DND-41 (cell line): ENCODE results near the gene ZNF143.
"Not testable (repeated sequence)": the region's sequence is repeated elsewhere in the genome, so short reads cannot be mapped to it uniquely, and the experiment has no call there.

Experiments
- CTCF ChIP-seq: IDR thresholded peaks from 2 replicates; pipeline ENCODE4 v1.5.1; 2012; ENCODE audit warnings: borderline replicate concordance, low read length, moderate library complexity, mild to moderate bottlenecking; ENCODE audit not compliant: poor library complexity, severe bottlenecking; ENCODE audit errors: extremely low read depth
- EZH2 ChIP-seq: IDR thresholded peaks from 3 replicates; pipeline ENCODE4 v1.6.1; 2012; ENCODE audit warnings: borderline replicate concordance, low read depth, mild to moderate bottlenecking, moderate library complexity, low read length, inconsistent platforms; ENCODE audit not compliant: severe bottlenecking

- not testable (repeated sequence) for TF ChIP-seq CTCF, EZH2
Measured at GRCh38 chr11:9549216-9549615, 88.4 kb downstream of the ZNF143 start.
